PFSK-1 (cell line): ENCODE data around the gene CNTNAP2.
A peak's percentile ranks its signal among the peaks of the same experiment; 100 is the strongest.

Source experiments
- FOXP2 ChIP-seq: optimal IDR thresholded peaks from 2 replicates; pipeline ENCODE3; 2011; ENCODE audit warnings: borderline replicate concordance, control low read depth, inconsistent platforms; ENCODE audit not compliant: insufficient read depth; ENCODE audit errors: extremely low read length, extremely low read depth
- POLR2AphosphoS5 ChIP-seq: IDR thresholded peaks from 2 replicates; pipeline ENCODE4 v1.6.1; 2012; ENCODE audit warnings: low read depth, mild to moderate bottlenecking, control low read depth, low read length, moderate library complexity
- REST ChIP-seq, 2 experiments: IDR thresholded peaks; 2 replicates each; pipeline versions ENCODE4 v1.6.1 to v1.8.0; 2011 to 2012; ENCODE audit warnings: low read depth in 2 of 2, low read length in 2 of 2, control low read depth in 1 of 2, inconsistent platforms in 1 of 2, mild to moderate bottlenecking in 1 of 2, moderate library complexity in 1 of 2; ENCODE audit not compliant: insufficient read depth in 1 of 2
- SIN3A ChIP-seq: IDR thresholded peaks from 2 replicates; pipeline ENCODE4 v1.6.1; 2012; ENCODE audit warnings: mild to moderate bottlenecking, low read length, moderate library complexity, borderline replicate concordance; ENCODE audit not compliant: insufficient read depth
- TAF1 ChIP-seq: IDR thresholded peaks from 2 replicates; pipeline ENCODE4 v1.6.1; 2012; ENCODE audit warnings: low read length, control low read depth, borderline replicate concordance; ENCODE audit not compliant: insufficient read depth

Gene CNTNAP2

GRCh38 chr7:146090023-146090645, 26.5 kb upstream of the CNTNAP2 start:
- no peak for TF ChIP-seq REST (IDR thresholded peaks at IDR 0.05; ENCODE audit: insufficient read depth in 1 of 2, low read depth in 2 of 2, low read length in 2 of 2)
- TF ChIP-seq SIN3A, result no peak
- TF ChIP-seq POLR2AphosphoS5, result no peak
- TF ChIP-seq FOXP2, result no peak
- TF ChIP-seq TAF1, result no peak

- TF ChIP-seq SIN3A (no peak), POLR2AphosphoS5 (no peak), REST (IDR thresholded peaks at IDR 0.05; ENCODE audit: insufficient read depth in 1 of 2, low read depth in 2 of 2, low read length in 2 of 2) (no peak), TAF1 (no peak), FOXP2 (no peak)
Measured at GRCh38 chr7:146094356-146094755, 22.2 kb upstream of the CNTNAP2 start.

- TF ChIP-seq SIN3A (no peak), POLR2AphosphoS5 (no peak), TAF1 (no peak), REST (IDR thresholded peaks at IDR 0.05; ENCODE audit: insufficient read depth in 1 of 2, low read depth in 2 of 2, low read length in 2 of 2) (no peak), FOXP2 (no peak)
Measured at GRCh38 chr7:146096994-146097393, 19.6 kb upstream of the CNTNAP2 start.

GRCh38 chr7:146106319-146106718, 10.3 kb upstream of the CNTNAP2 start:
- TF ChIP-seq FOXP2, result no peak
- no peak for TF ChIP-seq TAF1
- TF ChIP-seq SIN3A, result no peak
- no peak for TF ChIP-seq REST (IDR thresholded peaks at IDR 0.05; ENCODE audit: insufficient read depth in 1 of 2, low read depth in 2 of 2, low read length in 2 of 2)
- no peak for TF ChIP-seq POLR2AphosphoS5

GRCh38 chr7:146112755-146113154, 3.8 kb upstream of the CNTNAP2 start:
- TF ChIP-seq REST (IDR thresholded peaks at IDR 0.05; ENCODE audit: insufficient read depth in 1 of 2, low read depth in 2 of 2, low read length in 2 of 2), result peak in 1 of 2 experiments; percentile 73; a peak in 1 of 4 replicates
- TF ChIP-seq SIN3A, result no peak
